ENCODE results near the gene ARHGEF2. TPM values are rescaled to one million over a fixed set of nuclear protein-coding genes. Genes with fewer than 3 reads are reported as not detected.

Gene ARHGEF2
- polyA plus RNA-seq, 2 of the 4 experiments (the other 2 are of a cell fraction) = 21.3 to 67.4 TPM

GRCh38 chr1:156025876-156026275, 47.5 kb upstream of the ARHGEF2 start:
- CTCF ChIA-PET = interaction anchor here (0.5 to 4.8 kb wide), 9 partner anchors 12 to 43 kb away, joined by 3 to 20 read pairs (median 4); partner anchors contain the start of genes LAMTOR2 and UBQLN4
- FAIRE-seq (no peak), ATAC-seq (peak; percentile 96 to 98), DNase-seq (ENCODE audit: low read depth in 1 of 2, low spot score in 1 of 2) (peak; percentile 72 to 78)
- Histone ChIP-seq H3K4me1 (peaks cover 6% of the 10 kb centered on the region; the same call in 2 of the 3 replicates), H3K4me3 (no peak overlapping the region), H3K27ac (0 out of 6 replicates have a peak overlapping the region, but pooled peaks of 1 of the 2 experiments have one; percentile 23), H3K9me3 (no peaks in the 10 kb centered on the region), H3K4me2 (peak overlapping the region; percentile 36; the same call in 2 of the 3 replicates)
- TF ChIP-seq PBX3 (IDR thresholded peaks at IDR 0.05) = no peak
- no peak for TF ChIP-seq REST (IDR thresholded peaks at IDR 0.05)
- 0 out of 3 replicates have a peak, but pooled peaks have one; percentile 26 for TF ChIP-seq SMC3 (IDR thresholded peaks at IDR 0.05)
- TF ChIP-seq CTCF (IDR thresholded peaks at IDR 0.05) = peak; percentile 47
- TF ChIP-seq RAD21 (conservative IDR thresholded peaks at IDR 0.05 in 1 of 2, IDR thresholded peaks at IDR 0.05 in 1 of 2) = peak; percentile 18 to 46; a peak in 2 of 5 replicates
- POLR2A ChIA-PET = interaction anchor here (0.7 kb wide), 1 partner anchor 15 kb away, joined by 6 read pairs; no protein-coding TSS in a partner anchor
- 22% methylated on average over 9 of the region's 9 CpGs for WGBS (ENCODE audit: missing lambda C conversion rate)

GRCh38 chr1:156024801-156025200, 46.5 kb upstream of the ARHGEF2 start:
- H3K27ac ChIP-seq = no peak overlapping the region
- TF ChIP-seq MAZ (IDR thresholded peaks at IDR 0.05; ENCODE audit: borderline replicate concordance, low read depth, low read length) (no peak), EHF (CRISPR knock-in tag; IDR thresholded peaks at IDR 0.05) (no peak), ESRRA (IDR thresholded peaks at IDR 0.05; ENCODE audit: borderline replicate concordance, low read length) (no peak), RFX5 (IDR thresholded peaks at IDR 0.05) (no peak), REST (IDR thresholded peaks at IDR 0.05) (no peak)
- H3K4me3 ChIP-seq = no peak overlapping the region
- ATAC-seq (no peak), DNase-seq (ENCODE audit: low read depth in 1 of 2, low spot score in 1 of 2) (no peak), FAIRE-seq (no peak)
- peaks cover 8% of the 10 kb centered on the region; the same call in 2 of the 3 replicates for H3K4me1 ChIP-seq
- WGBS (ENCODE audit: missing lambda C conversion rate) = 56% methylated on average over 5 of the region's 5 CpGs
- ChIA-PET POLR2A (no interaction called here), CTCF (interaction anchor here (1.0 to 4.8 kb wide), 5 partner anchors 17 to 41 kb away, joined by 3 to 20 read pairs (median 12); partner anchors contain the start of genes LAMTOR2 and UBQLN4)
- no peaks in the 10 kb centered on the region for H3K9me3 ChIP-seq
- H3K4me2 ChIP-seq = no peak overlapping the region

- no peak overlapping the region for H3K4me3 ChIP-seq
- WGBS (ENCODE audit: missing lambda C conversion rate) = 61% methylated on average over 2 of the region's 2 CpGs
- ChIA-PET POLR2A (no interaction called here), CTCF (interaction anchor here (1.7 to 4.8 kb wide), 5 partner anchors 10 to 44 kb away, joined by 5 to 20 read pairs (median 8); partner anchors contain the start of gene UBQLN4)
- no peaks in the 10 kb centered on the region for H3K9me3 ChIP-seq
- TF ChIP-seq HDAC2 (IDR thresholded peaks at IDR 0.05) = no peak
- no peak for TF ChIP-seq FOSB (CRISPR knock-in tag; IDR thresholded peaks at IDR 0.05)
- TF ChIP-seq USF2 (IDR thresholded peaks at IDR 0.05) = no peak
- no peak for TF ChIP-seq ZNF302 (CRISPR knock-in tag; IDR thresholded peaks at IDR 0.05)
- TF ChIP-seq MYC (IDR thresholded peaks at IDR 0.05; ENCODE audit: borderline replicate concordance, low read length) = no peak
- no peak overlapping the region for H3K4me2 ChIP-seq
- H3K27ac ChIP-seq = no peak overlapping the region
- H3K4me1 ChIP-seq = peaks cover 14% of the 10 kb centered on the region; the same call in 2 of the 3 replicates
- ATAC-seq (no peak), DNase-seq (ENCODE audit: low read depth in 1 of 2, low spot score in 1 of 2) (no peak), FAIRE-seq (no peak)
Measured at GRCh38 chr1:156021954-156022353, 43.6 kb upstream of the ARHGEF2 start.
